ENCODE data around the gene ING5. TPM values are rescaled to one million over a fixed set of nuclear protein-coding genes. Genes with fewer than 3 reads are reported as not detected.
A peak's percentile ranks its signal among the peaks of the same experiment; 100 is the strongest.

Gene ING5
- total and polyA plus RNA-seq, 7 donors, result 14.5 to 25.4 (median 18.9) TPM

DNA sequence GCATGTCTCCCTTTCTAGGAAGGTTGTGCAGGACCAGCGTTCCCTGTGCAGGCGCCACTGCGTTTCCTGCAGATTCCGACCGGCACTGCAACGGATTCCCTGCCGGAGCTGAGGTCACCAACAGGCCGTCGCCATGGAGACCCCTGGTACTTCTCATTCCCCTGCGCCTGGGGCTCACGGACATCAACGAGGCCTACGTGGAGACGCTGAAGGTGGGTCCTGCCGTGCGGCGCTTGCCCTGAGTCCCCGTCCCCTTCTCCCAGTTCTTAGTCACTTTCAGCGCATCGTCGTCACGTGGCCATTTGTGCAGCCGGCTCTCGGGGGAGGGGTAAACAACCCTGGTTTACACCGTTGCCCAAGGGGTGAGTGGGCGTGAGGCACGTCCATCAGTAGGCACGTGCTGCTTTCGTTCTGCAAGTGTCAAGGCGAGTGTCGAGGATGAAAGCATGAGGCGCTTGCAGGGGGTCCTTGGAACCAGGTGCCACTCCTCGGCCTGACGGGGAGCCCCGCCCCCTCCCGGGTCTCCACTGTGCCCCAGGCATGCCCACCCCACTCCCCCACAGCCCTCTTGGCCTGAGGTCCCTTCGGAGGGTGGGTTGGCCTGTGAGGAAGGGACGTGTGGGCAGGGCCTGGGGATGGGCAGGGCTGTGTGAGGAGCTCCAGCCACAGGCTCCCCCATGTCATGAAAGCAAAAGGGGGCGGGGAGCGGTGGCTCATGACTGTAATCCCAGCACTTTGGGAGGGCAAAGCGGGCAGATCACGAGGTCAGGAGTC, 35.0 kb upstream of the ING5 start:
- no peak for DNase-seq
- H3K27ac ChIP-seq, result no peak overlapping the region
- H3K36me3 ChIP-seq (ENCODE audit: insufficient read depth in 1 of 2, low read depth in 1 of 2), result peaks cover 3 to 61% of the 10 kb centered on the region in 2 donors
- ATAC-seq, result no peak
- TF ChIP-seq, protein P1, sequence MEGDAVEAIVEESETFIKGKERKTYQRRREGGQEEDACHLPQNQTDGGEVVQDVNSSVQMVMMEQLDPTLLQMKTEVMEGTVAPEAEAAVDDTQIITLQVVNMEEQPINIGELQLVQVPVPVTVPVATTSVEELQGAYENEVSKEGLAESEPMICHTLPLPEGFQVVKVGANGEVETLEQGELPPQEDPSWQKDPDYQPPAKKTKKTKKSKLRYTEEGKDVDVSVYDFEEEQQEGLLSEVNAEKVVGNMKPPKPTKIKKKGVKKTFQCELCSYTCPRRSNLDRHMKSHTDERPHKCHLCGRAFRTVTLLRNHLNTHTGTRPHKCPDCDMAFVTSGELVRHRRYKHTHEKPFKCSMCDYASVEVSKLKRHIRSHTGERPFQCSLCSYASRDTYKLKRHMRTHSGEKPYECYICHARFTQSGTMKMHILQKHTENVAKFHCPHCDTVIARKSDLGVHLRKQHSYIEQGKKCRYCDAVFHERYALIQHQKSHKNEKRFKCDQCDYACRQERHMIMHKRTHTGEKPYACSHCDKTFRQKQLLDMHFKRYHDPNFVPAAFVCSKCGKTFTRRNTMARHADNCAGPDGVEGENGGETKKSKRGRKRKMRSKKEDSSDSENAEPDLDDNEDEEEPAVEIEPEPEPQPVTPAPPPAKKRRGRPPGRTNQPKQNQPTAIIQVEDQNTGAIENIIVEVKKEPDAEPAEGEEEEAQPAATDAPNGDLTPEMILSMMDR (IDR thresholded peaks at IDR 0.05), result no peak
- H3K27me3 ChIP-seq (ENCODE audit: insufficient read depth in 3 of 3, low read length in 2 of 3), result no peaks in the 10 kb centered on the region
- H3K9me3 ChIP-seq, result no peaks in the 10 kb centered on the region
- 76 to 77% (median 76%) methylated on average over 41 to 42 of the region's 42 CpGs for WGBS, 3 donors
- intact Hi-C loops (cut with DNase I), result loop anchor here in 1 of 2 donors (5.0 kb wide), 2 partner anchors 65 to 210 kb away; partner anchors contain the start of gene D2HGDH
- H3K4me3 ChIP-seq, result no peak overlapping the region
- no peaks in the 10 kb centered on the region for H3K4me1 ChIP-seq

DNA sequence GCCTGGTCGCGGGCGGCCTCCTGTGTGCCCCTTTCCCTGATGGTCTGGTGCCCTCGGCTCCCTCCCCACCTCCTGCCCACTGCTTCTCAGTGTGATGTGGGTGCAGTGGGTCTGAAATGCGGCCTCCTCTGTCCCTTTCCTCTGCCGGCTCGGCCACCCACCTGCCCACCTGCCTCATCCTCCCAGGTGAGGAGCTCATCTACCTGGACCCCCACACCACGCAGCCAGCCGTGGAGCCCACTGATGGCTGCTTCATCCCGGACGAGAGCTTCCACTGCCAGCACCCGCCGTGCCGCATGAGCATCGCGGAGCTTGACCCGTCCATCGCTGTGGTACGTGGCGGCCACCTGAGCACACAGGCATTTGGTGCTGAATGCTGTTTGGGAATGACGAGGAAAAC, 33.5 kb upstream of the ING5 start:
- H3K4me3 ChIP-seq, result no peak overlapping the region
- no peak overlapping the region for H3K27ac ChIP-seq
- no peak for DNase-seq
- no peaks in the 10 kb centered on the region for H3K27me3 ChIP-seq (ENCODE audit: insufficient read depth in 3 of 3, low read length in 2 of 3)
- H3K36me3 ChIP-seq (ENCODE audit: insufficient read depth in 1 of 2, low read depth in 1 of 2), result peaks cover 3 to 67% of the 10 kb centered on the region in 2 donors
- H3K4me1 ChIP-seq, result no peaks in the 10 kb centered on the region
- intact Hi-C loops (cut with DNase I), result loop anchor here in 1 of 2 donors (5.0 kb wide), 2 partner anchors 64 to 209 kb away; partner anchors contain the start of gene D2HGDH
- 95 to 97% (median 96%) methylated on average over 21 of the region's 21 CpGs for WGBS, 3 donors
- no peaks in the 10 kb centered on the region for H3K9me3 ChIP-seq
- no peak for ATAC-seq
- TF ChIP-seq, protein P1 (IDR thresholded peaks at IDR 0.05), result no peak

- no peaks in the 10 kb centered on the region for H3K4me1 ChIP-seq
- DNase-seq, result no peak
- ATAC-seq, result no peak
These were observed 33.0 kb upstream of the ING5 start for GRCh38 chr2:241668839-241669238.

GRCh38 chr2:241670333-241671110, 31.3 kb upstream of the ING5 start:
- ATAC-seq (peak in 1 of 4 donors; percentile 28), DNase-seq (no peak)
- Histone ChIP-seq H3K4me1 (no peaks in the 10 kb centered on the region), H3K27me3 (ENCODE audit: insufficient read depth in 3 of 3, low read length in 2 of 3) (no peaks in the 10 kb centered on the region), H3K9me3 (no peaks in the 10 kb centered on the region), H3K4me3 (no peak overlapping the region), H3K27ac (peak overlapping the region; percentile 4), H3K36me3 (ENCODE audit: insufficient read depth in 1 of 2, low read depth in 1 of 2) (peaks cover 3 to 76% of the 10 kb centered on the region in 2 donors)
- TF ChIP-seq, protein P1 (IDR thresholded peaks at IDR 0.05), result no peak
- 80 to 91% (median 86%) methylated on average over 31 of the region's 31 CpGs for WGBS, 3 donors
- intact Hi-C loops (cut with DNase I), result no loop called here

More at GRCh38 chr2:241668839-241669238, 33.0 kb upstream of the ING5 start:
- TF ChIP-seq, protein P1 (IDR thresholded peaks at IDR 0.05), result no peak
- Histone ChIP-seq H3K4me3 (no peak overlapping the region), H3K27me3 (ENCODE audit: insufficient read depth in 3 of 3, low read length in 2 of 3) (no peaks in the 10 kb centered on the region), H3K27ac (no peak overlapping the region), H3K36me3 (ENCODE audit: insufficient read depth in 1 of 2, low read depth in 1 of 2) (peaks cover 3 to 67% of the 10 kb centered on the region in 2 donors), H3K9me3 (no peaks in the 10 kb centered on the region)
- intact Hi-C loops (cut with DNase I), result loop anchor here in 1 of 2 donors (5.0 kb wide), 2 partner anchors 63 to 208 kb away; partner anchors contain the start of gene D2HGDH
- 89 to 91% (median 89%) methylated on average over 11 to 12 of the region's 12 CpGs for WGBS, 3 donors

Data from psoas muscle (tissue), 8 donors.